Mucosa of descending colon (tissue), 3 donors: ENCODE data around the gene CACNG1. TPM values are rescaled to one million over a fixed set of nuclear protein-coding genes. Genes with fewer than 3 reads are reported as not detected.
"Not testable (repeated sequence)": the region's sequence is repeated elsewhere in the genome, so short reads cannot be mapped to it uniquely, and the experiment has no call there.

ENCODE experiments used
- ATAC-seq: fragments of 200-7000 bp; cut with Tn5 transposase; one replicate; pipeline ENCODE4 v1.9.1; 2020; ENCODE audit warnings: mild to moderate bottlenecking, moderate library complexity
- DNase-seq, 3 donors: peaks; one replicate each; pipeline ENCODE4 v3.0.0-alpha.2; 2020
- H3K36me3 ChIP-seq: fragments of 200-600 bp; one replicate; pipeline ENCODE4 v1.8.0; 2021; ENCODE audit warnings: low read depth, mild to moderate bottlenecking
- H3K4me1 ChIP-seq: fragments of 200-600 bp; one replicate; pipeline ENCODE4 v1.8.0; 2021; ENCODE audit warnings: low read depth, mild to moderate bottlenecking
- H3K4me3 ChIP-seq: fragments of 200-600 bp; one replicate; pipeline ENCODE4 v1.8.0; 2021; ENCODE audit warnings: mild to moderate bottlenecking
- H3K9me3 ChIP-seq: fragments of 200-600 bp; one replicate; pipeline ENCODE4 v1.8.0; 2021; ENCODE audit warnings: mild to moderate bottlenecking
- intact Hi-C, 2 donors: fragments of 100-400 bp; cut with DNase I in 1 of 2; cut with micrococcal nuclease in 1 of 2; formaldehyde crosslinking; loops; one replicate each; pipeline versions ENCODE4 v1.11.0 to v1.11.1; 2022; cut with DNase I, micrococcal nuclease
- total RNA-seq, 3 donors: library from RNA; stranded (reverse); fragmentation: NEBNext Ultra II Directional in 2 of 3; extraction: Animal tissue kit (Norgen Biotek cat#: 25700) in 2 of 3; gene quantifications; one replicate each; pipeline versions ENCODE4 v1.2.1 to v1.2.4, GENCODE V29; 2021 to 2023
- TF ChIP-seq, protein P1 (sequence below): fragments of 200-600 bp; IDR thresholded peaks from one replicate; pipeline ENCODE4 v1.8.0; 2022; ENCODE audit warnings: antibody characterized with exemption, mild to moderate bottlenecking
- donor health status: DM: no; HTN: no; CAD: no; lungs with moderate emphysema.
- donor health status: DM: no; HTN: no; CAD: no.
- donor health status: DM: no; HTN: yes; CAD: no.

CACNG1 gene
- total RNA-seq, 3 donors from 2014 or later: not detected

DNA sequence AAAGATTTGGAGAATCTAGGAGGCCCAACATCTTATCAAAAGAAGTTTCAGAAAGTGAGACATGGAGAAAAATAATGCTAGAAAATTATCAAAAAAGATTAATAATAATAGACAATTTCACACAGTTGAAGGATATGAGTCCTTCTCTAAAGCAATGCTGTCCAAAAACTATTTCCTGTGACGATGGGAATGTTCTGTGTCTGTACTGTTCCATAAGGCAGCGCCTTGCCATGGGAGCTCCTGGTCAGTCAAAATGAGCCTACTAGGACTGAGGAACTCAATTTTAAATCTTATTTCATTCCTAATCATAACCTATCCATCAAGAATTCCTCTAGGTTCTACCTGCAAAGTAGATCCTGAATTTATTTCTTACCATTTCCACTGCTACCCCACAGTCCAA, 49.0 kb downstream of the CACNG1 start:
- no peak for DNase-seq
- TF ChIP-seq, protein P1, sequence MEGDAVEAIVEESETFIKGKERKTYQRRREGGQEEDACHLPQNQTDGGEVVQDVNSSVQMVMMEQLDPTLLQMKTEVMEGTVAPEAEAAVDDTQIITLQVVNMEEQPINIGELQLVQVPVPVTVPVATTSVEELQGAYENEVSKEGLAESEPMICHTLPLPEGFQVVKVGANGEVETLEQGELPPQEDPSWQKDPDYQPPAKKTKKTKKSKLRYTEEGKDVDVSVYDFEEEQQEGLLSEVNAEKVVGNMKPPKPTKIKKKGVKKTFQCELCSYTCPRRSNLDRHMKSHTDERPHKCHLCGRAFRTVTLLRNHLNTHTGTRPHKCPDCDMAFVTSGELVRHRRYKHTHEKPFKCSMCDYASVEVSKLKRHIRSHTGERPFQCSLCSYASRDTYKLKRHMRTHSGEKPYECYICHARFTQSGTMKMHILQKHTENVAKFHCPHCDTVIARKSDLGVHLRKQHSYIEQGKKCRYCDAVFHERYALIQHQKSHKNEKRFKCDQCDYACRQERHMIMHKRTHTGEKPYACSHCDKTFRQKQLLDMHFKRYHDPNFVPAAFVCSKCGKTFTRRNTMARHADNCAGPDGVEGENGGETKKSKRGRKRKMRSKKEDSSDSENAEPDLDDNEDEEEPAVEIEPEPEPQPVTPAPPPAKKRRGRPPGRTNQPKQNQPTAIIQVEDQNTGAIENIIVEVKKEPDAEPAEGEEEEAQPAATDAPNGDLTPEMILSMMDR: no peak
- Histone ChIP-seq H3K4me1 (no peaks in the 10 kb centered on the region), H3K9me3 (no peaks in the 10 kb centered on the region), H3K36me3 (no peaks in the 10 kb centered on the region), H3K4me3 (no peak overlapping the region)
- intact Hi-C loops: no loop called here
- ATAC-seq: no peak

DNA sequence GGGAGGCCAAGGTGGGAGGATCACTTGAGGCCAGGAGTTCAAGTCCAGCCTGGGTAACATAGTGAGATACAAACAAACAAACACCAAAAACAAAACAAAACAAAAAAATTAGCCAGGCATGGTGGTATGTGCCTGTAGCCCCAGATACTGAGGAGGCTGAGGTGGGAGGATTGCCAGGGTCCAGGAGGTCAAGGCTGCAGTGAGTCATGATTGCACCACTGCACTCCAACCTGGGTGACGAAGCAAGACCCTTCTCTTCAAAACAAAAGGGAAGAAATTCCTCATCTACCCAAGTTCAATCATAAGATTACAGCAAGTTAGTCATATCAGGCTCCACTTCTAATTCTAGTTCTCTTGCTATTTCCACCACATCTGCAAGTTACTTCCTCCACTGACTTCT, 50.9 kb downstream of the CACNG1 start:
- DNase-seq, H3K36me3 ChIP-seq, H3K4me1 ChIP-seq, H3K4me3 ChIP-seq, ATAC-seq, intact Hi-C loops, H3K9me3 ChIP-seq: not testable (repeated sequence)

DNA sequence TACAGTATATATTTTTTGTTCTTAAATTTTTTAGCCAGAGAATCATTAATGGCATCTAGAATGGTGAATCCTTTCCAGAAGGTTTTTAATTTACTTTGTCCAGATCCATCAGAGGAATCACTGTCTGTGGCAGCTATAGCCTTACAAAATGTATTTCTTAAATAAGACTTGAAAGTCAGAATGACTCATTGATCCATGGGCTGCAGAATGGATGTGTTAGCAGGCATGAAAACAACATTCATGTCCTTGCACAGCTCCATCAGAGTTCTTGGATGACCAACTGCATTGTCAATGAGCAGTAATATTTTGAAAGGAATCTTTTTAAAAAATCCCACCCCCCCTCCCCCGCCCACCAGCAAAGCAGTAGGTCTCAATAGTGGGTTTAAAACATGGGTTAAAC, 51.4 kb downstream of the CACNG1 start:
- no peaks in the 10 kb centered on the region for H3K4me1 ChIP-seq
- DNase-seq: no peak
- no peaks in the 10 kb centered on the region for H3K9me3 ChIP-seq
- no peak overlapping the region for H3K4me3 ChIP-seq
- ATAC-seq: no peak
- intact Hi-C loops: no loop called here
- no peaks in the 10 kb centered on the region for H3K36me3 ChIP-seq
- TF ChIP-seq, protein P1: no peak

DNA sequence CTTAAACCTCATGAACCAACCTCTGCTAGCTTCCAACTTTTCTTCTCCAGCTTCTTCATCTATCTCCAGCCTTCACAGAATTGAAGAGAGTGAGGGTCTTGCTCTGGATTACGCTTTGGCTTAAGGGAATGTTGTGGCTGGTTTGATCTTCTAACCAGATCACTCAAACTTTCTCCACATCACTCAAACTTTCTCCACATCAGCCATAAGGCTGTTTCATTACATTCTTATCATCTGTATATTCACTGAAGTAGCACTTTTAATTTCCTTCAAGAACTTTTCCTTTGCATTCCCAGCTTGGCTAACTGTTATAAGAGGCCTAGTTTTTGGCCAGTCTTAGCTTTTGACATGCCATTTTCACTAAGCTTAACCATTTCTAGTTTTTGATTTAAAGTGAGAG, 52.3 kb downstream of the CACNG1 start:
- no peaks in the 10 kb centered on the region for H3K4me1 ChIP-seq
- DNase-seq: no peak
- ATAC-seq: no peak
- TF ChIP-seq, protein P1: no peak
- no peaks in the 10 kb centered on the region for H3K9me3 ChIP-seq
- intact Hi-C loops: no loop called here
- H3K4me3 ChIP-seq: no peak overlapping the region
- no peaks in the 10 kb centered on the region for H3K36me3 ChIP-seq

DNA sequence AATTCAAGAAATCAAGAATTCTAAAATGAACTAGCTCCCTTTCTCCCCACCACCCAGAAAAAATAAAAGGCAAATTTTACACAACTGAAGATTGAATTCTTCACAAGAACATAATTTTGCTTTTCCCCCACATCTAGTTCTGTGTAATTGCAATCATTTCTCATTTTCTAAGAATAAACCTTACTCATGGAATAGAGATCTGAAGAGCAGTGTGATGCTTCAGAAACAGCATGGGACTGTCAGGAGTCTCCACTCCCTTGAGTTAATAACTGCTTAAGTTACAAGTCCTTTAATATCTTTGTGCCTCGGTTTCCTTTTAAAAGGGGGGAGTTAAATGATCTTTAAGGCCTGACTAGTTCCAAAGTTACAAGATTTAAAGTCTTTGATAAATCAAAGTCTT, 53.7 kb downstream of the CACNG1 start:
- intact Hi-C loops: no loop called here
- Histone ChIP-seq H3K36me3 (no peaks in the 10 kb centered on the region), H3K4me1 (no peaks in the 10 kb centered on the region), H3K4me3 (no peak overlapping the region), H3K9me3 (no peaks in the 10 kb centered on the region)
- TF ChIP-seq, protein P1: no peak
- ATAC-seq (no peak), DNase-seq (no peak)

- ATAC-seq, H3K9me3 ChIP-seq, H3K4me1 ChIP-seq, DNase-seq, H3K4me3 ChIP-seq, intact Hi-C loops: not testable (repeated sequence)
- peaks cover 11% of the 10 kb centered on the region for H3K36me3 ChIP-seq
Observed at GRCh38 chr17:67104641-67105040, 60.3 kb downstream of the CACNG1 start.

DNA sequence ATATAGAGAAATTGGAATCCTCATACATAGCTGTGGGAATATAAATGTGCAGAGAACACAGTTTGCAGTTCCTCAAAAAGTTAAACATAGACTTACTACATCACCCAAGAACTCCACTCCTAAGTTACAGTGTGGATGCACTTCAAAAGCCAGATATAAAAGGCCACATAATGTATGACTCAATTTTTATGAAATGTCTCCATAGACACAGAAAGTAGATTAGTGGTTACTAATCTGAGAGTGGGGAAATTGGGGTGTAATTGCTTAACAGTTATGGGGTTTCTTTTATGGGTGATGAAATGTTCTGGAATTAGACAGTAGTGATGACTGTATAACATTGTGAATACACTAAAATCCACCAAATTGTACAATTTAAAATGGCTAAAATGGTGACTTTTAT, 60.9 kb downstream of the CACNG1 start:
- ATAC-seq: no peak

More for the DNA sequence above, 60.9 kb downstream of the CACNG1 start:
- no peaks in the 10 kb centered on the region for H3K4me1 ChIP-seq
- no peaks in the 10 kb centered on the region for H3K9me3 ChIP-seq
- intact Hi-C loops: no loop called here
- no peak overlapping the region for H3K4me3 ChIP-seq
- TF ChIP-seq, protein P1: no peak
- no peak for DNase-seq
- H3K36me3 ChIP-seq: peaks cover 11% of the 10 kb centered on the region
